NCI-H1417 (cell line): ENCODE data around the gene YTHDF1.

Experiments
- DNase-seq, 3 experiments: peaks; one replicate each; lab custom pipeline; 2025; lab: John Stamatoyannopoulos, UW

The YTHDF1 gene

DNA sequence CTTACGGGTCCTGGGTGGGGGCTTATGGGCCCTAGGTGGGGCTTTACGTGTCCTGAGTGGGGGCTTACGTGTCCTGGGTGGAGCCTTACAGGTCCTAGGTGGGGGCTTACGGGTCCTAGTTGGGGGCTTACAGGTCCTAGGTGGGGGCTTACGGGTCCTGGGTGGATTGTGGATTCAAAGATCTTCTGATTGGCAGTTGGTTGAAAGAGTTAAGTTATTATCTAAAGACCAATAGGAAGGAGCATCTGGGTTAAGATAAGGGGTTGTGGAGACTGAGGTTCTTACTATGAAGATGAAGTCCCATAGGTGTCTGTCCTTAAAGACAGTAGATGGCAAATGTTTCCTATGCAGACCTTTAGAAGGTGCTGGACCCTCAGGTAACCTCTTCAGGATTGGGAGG, 11.3 kb upstream of the YTHDF1 start:
- no peak for DNase-seq

DNA sequence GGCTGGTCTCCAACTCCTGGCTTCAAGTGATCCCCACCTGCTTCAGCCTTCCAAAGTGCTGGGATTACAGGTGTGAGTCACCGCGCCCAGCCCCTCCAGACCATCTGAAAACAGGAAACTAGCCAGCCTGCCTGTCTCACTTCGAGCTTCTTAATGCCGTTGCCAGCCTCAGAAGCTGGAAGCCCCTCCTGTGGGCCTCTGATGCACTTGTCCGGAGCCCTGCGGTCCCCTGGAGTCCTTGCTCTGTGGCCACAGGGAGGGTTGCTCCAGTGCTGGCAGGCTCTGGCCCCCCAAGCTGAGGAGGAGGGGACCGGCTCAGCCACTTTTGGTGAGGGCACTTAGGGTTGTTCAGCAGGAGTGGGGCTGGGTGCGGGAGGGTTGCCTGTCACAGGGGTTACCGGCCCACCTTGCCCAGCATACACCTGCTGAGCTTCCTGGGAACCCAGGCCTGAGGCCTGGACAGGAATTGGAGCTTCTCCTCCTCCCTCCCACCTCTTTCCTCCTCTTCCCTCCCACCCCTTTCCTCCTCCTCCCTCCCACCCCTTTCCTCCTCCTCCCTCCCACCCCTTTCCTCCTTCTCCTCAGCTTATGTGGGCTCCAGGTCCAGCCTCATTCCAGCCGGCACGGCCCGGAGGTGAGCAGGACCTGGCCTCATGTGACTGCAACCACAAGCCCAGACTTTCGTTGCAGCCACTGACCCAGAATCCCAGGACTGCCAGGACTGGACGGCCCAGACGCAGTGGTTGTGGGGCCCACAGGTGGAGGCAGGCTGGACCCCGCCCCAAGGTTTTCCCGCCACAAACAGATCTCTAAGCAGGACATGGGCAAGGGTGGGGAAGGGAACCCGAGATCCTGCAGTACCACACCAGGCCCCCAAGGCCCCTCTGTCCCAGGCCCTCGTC, 10.4 kb upstream of the YTHDF1 start:
- DNase-seq, result no peak

DNA sequence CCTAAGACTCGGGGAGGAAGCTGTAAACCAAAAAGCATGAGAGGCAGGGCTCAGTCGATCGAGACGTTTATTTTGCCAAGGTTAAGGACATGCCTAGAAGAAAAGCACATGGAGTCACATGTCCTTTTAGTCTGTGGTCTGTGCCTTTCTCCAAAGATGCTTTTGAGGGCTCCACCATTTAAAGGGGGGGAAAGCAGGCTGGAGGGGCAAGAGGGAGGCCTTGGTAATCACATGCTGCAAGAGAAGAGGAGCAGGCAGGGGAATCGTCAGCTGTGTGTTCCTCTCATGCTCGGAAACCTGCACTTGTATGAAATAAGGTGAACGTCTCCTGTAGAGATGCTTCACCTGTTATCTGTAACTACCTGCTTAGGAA, 9.1 kb upstream of the YTHDF1 start:
- peak in 1 of 3 experiments; percentile 64 for DNase-seq

DNA sequence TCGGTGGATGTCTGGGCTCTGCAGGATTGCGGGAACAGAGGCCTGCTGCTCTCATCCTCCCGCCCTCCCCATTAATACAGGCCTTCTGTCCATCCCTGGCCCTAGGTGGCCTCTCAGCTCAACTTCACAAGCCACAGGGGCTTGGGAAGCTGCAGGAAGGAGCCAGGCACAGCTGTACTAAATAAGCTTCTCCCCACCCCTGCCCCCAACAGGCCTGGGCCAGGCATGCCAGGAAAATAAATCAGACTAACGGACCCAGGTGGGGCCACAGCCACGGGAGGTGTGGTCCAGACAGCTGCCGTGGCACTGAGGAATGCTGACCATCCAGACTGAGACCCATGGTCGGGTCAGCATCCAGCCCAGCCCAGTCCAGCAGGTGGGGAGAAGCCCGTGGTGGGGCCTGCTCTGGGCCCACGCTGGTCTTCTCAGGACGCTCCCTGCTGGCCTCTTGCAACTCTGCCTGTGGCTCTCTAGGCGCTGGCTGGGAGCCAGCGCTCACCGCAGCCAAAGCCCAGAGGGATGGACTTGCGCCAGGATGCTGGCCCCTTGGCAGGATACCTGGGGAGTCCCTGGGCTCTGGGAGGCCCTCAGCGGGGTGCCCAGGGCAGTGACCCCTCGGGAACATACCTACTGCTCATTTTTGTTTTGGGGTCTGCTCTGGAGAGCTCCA, 8.6 kb upstream of the YTHDF1 start:
- peak; percentile 60 to 78 (median 64) for DNase-seq

DNA sequence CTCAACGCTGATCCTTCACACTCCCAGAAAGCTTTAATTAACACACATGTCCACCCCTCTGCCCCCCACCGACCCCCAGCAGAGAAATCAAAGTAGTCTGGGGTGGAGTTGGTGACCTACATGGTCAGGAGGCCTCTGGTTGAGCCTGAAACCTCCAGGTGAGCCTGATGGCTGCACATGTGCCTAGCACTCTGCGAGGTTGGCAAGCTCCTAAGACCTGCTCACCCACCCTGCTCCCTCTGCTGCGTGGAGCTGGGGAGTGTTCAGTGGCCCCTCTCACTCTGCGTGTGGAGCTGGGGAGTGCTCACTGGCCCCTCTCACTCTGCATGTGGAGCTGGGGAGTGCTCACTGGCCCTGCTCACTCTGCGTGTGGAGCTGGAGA, 7.9 kb upstream of the YTHDF1 start:
- DNase-seq, result no peak

DNA sequence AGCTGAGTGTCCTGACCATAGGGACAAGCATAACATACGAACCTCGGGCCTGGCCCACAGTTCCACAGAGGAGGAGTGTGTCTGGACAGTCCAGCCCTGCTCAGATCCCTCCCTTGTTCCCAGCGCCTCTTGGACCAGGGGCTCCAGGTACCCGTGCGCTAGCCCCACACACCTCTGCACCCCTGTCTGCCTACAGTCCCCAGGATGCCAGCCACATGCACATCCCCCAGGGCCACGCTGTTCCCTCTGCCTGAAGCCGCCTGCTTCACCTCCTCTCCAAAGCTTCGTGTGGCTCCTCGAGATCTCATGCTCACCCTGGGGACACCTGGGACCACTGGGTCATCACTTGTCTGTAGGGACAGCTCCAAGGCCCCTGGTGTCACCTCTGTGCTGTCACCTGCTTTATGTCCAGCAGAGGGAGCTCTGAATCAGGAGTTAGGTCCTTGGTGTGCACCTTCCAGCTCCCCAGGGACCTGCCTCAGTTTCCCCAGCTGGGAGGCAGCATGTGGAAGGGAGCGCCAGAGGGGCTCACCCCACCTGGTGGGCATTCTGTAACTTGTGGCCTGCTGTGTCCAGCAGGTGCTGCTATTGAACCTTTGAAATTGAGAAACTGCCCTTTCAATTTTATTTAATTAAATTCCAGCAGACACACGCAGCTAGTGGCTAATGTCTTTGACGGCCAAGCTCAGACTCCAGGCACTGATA, 7.3 kb upstream of the YTHDF1 start:
- DNase-seq, result peak; percentile 42 to 73 (median 50)

DNA sequence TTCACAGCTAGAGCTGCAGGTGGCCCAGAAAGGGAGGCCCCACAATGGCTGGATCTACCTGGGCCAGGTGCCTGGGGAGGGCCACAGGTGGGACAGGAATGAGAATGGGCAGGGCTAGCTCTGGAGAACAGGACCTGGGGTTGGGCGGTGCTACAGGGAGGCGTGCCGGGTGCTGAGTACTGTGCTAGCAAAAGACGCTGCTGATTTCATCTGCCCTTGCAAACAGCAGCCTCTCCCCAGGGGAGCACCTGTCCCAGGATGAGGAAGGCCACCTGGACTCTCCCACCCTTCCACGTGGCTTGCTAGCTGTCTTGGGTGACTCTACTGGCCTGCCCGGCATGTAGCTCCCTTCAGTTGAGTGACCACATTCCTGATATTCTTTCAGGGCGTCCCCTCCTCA, 6.6 kb upstream of the YTHDF1 start:
- DNase-seq, result no peak

DNA sequence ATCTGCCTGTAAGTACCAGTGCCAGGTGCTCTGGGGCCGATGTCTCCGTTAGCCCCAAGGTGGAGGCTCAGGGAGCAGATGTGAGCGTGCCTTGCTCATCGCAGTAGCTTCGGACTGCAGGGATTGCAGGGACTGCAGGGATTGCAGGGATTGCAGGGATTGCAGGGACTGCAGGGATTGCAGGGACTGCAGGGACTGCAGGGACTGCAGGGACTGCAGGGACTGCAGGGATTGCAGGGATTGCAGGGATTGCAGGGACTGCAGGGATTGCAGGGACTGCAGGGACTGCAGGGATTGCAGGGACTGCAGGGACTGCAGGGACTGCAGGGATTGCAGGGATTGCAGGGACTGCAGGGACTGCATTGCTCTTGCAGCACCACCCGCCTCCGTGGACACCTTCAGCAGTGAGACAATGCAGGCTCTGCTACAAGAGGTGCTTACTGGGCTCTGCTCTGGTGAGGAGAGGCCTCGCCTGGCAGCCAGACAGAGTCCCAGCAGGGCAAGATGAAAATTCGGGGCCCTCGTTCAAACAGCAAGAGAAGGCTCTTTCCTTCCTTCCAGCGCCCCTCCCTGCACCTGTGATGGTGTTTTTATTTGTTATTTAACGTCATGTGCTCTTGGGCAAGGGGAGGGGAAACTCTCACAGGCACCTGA, 5.6 kb upstream of the YTHDF1 start:
- DNase-seq, result peak in 1 of 3 experiments; percentile 56

DNA sequence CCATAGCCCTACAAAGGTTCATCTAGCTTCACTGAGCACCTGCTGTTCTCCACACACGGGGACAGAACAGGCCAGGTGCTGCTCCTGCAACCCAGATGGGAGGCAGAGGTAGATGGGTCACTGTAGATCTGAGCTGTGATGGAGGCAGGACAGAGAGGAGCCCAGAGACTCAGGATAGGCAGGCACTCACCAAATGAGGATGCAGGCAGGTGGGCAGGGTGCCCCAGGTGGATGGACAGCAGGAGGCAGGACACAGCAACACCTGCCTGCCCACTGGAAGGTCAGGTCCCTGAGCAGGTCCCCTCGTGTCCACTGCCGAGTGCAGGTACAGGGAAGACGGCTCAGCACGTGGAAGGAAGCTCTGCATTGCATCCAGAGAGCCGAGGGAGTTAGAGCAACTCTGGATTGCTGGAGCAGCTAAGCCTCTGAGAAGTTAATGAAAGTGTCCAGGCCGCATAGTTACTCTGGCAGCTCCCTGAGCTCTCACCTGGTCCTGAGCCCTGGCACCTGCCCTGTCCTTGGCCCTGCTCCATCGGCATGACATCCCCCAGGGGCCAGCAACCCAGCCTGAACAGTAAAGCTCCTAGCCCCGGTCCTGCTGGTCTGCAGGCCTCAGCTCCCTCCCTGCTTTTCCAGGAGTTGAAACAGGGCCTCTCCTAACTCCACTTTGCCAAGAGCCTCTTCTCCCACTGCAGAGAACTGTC, 4.9 kb upstream of the YTHDF1 start:
- DNase-seq, result no peak

DNA sequence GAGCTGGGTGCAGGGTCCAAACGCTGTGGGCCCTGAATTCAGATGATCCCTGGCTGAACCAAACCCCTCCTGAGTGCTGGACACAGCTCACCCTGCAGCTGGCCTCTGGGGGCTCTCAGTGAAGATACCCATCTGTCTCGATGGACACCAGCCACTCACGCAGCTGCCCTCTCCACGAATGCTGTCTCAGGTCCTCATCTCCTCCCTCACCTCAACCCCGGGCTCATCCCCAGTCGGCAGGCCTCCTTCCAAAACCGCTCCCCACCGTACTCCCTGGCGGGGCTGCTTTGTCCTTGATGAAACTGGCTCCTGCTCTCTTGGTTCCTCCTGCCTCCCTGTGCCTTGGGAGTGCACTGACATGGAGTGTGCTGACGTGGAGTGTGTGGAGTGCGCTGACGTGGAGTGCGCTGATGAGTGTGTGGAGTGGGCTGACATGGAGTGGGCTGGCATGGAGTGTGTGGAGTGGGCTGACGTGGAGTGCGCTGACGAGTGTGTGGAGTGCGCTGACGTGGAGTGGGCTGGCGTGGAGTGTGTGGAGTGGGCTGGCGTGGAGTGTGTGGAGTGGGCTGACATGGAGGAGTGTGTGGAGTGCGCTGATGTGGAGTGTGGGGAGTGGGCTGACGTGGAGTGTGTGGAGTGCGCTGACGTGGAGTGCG, 4.1 kb upstream of the YTHDF1 start:
- no peak for DNase-seq

DNA sequence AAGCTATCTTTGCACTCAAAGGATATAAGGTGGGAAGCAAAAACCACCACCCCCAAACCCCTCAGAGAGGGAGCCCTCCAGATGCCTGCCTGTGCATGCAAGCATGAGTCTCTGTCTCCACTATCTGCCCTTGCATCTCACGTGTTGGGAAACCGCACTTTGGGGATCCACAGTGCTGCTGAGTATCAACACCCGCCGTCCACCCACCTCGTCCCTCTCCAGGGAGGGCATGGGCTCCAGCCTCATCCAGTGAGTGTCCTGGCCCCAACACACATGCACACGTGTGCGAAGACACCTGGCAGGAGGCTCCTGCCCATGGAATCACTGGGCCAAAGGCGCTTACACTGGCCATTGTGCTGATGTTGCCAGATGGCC, 3.5 kb upstream of the YTHDF1 start:
- no peak for DNase-seq

DNA sequence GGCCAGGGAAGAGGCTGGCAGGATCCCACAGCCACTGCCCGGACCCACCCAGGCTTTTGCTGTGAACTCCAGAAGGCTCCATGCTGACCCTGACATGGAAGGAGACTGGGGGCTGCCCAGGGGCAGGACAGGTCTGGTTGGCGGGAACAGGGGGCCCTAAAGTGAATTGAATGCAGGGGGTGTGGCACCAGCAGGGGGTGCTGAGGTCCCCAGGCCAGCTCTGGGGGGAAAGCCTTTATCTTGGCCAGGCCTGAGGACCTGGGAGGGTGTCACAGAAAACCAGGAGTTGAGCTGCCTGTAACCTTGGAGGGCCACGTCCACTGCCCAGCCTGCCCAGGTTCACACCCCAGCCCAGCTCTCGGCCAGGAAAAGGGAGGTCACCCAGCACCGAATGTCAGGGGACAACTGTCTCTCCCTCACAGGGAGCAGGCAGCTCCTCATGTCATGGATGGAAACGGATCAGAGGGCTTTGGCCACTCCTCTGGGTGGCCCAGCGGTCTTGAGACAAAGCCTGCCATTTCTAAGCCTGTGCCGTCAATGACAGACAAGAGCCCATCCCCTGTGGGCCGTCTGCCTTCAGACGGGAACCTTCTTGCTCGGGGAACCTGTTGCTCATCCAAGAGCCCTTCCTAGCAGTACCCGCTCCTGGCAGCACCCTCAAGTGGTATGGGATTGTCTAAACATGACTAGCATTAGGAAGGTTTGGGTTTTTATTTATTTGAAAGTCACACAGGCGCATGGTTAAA, 2.9 kb upstream of the YTHDF1 start:
- DNase-seq, result no peak

DNA sequence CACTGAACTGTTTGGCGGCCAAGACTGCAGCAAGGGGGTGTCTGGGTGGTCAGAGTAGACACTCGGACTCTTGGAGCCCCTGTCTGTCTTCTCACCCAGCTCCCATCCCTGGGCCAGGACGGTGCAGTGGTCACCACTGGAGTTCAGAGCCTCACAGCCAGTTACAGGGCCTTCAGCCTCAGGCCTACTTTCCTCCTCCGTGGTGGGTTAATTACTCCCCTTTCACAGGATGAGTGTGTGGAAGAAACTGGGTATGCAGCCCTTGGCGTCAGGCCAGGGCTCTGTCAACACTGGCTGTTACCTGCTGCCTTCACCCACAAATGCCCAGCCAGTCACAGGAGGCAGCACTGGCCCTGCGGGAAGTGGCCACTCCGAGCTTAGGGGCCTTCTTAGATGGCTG, 1.8 kb upstream of the YTHDF1 start:
- peak in 2 of 3 experiments; percentile 85 to 95 for DNase-seq

DNA sequence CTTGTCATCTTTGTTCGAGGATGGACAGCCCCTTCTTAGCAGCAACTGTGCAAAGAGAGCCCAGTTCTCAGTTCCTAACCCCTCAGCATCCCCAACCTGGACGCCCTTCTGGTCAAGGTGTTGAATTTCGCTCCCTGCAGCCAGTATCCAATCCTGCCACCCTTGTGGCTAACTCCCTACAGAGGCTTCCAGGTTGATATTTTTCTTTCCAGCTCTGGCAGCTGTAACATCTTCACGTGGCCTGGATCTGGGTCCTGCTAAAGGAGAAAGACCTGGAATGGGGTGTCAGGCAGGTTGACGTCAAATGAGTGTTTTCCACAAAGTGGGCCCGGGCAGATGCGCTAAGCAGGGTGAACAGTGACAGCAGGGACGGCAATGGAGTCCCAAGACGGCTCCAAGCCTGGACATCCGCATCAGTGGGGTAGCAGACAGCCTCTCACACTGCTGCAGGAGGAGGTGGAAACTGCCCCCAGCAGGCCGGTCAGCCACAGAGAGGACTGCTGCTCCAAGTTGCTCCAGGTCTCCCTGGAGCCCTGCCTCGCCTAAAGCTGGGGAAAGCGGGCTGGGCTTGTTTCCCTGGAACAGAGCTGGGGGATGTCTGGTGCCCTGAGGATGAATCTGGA, 1.0 kb upstream of the YTHDF1 start:
- DNase-seq, result no peak

DNA sequence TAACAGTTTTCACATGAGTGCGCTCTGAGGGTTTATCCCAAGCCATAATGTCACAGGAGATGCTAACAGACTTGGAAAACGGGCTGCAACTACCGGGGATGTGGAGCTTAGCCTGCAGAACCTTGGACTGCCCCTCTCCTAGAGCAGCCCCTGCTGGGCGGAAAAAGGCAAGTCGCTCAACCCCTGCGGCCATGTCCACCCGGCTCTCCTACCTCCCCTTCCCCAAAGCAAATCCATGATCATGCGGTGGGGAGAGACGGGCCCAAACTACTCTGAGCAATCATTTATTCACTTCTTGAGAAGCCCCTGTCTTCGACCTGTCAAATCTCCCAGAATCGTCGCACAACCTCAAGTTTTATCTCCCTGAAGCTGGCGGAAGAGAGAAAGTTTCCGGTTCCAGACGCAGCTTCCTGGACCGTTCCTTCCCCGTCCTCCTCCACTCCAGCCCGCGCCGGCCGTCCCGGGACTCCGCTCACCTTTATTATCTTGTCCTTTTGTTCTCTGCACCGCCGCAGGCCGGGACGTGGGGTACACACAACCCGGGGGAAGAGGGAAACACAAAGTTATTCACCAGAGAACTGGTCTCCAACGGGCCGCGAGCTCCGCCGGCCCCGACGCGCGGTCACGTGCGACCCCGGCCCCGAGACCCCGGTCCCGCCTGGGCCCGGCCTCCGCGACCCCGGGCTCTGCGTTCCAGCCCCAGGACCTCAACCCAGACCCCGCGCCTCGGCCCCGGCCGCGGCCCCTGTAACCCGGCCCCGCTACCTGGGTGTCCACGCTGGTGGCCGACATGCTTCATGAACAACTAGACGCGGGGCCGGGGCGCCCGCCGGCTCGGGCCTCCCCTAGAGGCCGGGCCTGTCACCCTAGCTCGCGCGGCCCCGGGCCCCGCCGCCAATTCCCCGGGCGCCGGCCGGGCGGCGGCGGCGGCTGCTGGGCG, 560 bp downstream of the YTHDF1 start:
- DNase-seq, result peak in 2 of 3 experiments; percentile 42 to 48

DNA sequence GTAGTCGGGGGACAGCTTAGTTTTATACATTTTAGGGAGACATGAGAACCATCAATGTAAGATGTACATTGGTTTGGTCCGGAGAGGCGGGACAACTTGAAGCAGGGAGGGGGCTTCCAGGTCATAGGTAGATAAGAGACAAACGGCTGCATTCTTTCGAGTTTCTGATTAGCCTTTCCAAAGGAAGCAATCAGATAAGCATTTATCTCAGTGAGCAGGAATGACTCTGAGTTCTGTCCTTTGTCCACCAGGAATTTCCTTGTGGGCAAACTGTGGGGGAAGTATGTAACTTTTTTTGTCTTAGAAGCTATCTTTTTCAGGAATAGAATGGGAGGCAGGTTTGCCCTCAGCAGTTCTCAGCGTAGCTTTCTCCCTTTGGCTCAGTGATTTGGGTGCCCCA, 1.4 kb downstream of the YTHDF1 start:
- DNase-seq, result no peak

DNA sequence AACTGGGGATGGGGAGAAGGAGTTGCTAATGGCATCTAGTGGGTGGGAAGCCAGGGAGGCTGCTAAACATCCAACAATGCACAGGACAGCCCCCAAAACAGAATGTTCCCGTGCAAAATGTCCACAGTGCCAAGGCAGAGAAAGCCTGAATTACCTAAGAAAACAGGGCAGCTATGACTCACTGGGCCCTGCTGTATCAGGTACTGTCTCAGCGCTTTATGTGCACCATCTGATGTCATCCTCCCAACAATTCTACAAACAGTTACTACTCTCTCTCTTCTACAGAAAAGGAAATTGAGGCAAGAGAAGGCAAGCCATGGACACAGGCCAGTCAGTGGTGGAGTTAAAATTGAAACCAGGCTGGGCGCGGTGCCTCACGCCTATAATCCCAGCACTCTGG, 3.1 kb downstream of the YTHDF1 start:
- DNase-seq, result no peak

DNA sequence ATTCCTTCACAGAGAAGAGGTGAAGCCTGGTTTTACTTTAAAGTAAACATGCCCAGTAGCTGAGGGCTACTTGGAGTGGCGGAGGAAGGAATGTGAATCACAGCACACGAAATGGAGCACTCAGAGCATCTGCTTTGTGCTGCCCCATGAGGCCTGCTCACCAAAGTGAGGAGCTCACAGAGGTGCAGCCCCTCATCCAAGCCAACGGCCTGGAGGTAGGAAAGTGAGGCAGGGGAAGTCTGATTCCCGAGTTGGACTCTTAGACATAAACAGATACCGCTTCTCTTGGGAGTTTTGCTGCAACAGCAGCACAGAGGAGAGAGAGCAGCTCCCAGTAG, 3.6 kb downstream of the YTHDF1 start:
- DNase-seq, result no peak

DNA sequence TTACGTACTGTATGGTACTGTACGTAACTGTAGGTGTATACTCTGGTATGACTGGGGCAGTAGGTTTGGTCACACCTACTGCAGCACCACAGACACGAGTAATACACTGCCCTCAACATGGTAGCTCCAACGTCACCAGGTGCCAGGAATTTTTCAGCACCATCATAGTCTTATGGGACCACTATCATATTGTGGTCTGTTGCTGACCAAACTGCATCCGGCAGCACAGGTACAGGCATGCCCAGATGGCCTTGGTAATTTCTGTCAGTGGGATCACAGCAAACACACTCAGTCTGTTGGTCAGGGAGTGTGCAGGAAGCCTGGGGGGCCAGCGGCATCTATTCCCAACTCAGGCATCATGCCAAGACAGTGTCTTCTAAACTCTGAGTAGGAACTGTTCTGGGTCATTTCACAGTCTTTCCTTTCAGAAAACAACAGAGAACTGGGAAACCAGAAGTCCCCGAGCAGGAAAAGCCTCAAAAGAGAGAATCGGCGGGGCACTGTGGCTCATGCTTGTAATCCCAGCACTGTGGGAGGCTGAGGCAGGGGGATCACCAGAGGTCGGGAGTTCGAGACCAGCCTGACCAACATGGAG, 5.8 kb downstream of the YTHDF1 start:
- no peak for DNase-seq
